Endometrial microvascular endothelial cells (primary cell): ENCODE results near the gene TUBA1A. TPM values are rescaled to one million over a fixed set of nuclear protein-coding genes. Genes with fewer than 3 reads are reported as not detected.
"Not testable (repeated sequence)": the region's sequence is repeated elsewhere in the genome, so short reads cannot be mapped to it uniquely, and the experiment has no call there.

Experiments
- in situ Hi-C: cut with HindIII; loops from 2 replicates; pipeline ENCODE4 v1.10.0; 2017; ENCODE audit warnings: low sequenced_read_pairs, low pct_unique_long_range_greater_than_20kb; ENCODE audit errors: inconsistent ontology term
- total RNA-seq: library from RNA; depleted of rRNA; stranded (reverse); fragments of >200 nt; gene quantifications from one replicate; pipeline ENCODE4 v1.2.3, GENCODE V29; 2015; ENCODE audit errors: inconsistent ontology term

Gene TUBA1A
- 848 TPM for total RNA-seq

- in situ Hi-C loops: no loop called here
Measured at GRCh38 chr12:49188916-49189367, at the start of gene TUBA1A. Gene TUBA1A (minus strand): TSS chr12:49189080. CDS start chr12:49188979, 101 bp downstream.

DNA sequence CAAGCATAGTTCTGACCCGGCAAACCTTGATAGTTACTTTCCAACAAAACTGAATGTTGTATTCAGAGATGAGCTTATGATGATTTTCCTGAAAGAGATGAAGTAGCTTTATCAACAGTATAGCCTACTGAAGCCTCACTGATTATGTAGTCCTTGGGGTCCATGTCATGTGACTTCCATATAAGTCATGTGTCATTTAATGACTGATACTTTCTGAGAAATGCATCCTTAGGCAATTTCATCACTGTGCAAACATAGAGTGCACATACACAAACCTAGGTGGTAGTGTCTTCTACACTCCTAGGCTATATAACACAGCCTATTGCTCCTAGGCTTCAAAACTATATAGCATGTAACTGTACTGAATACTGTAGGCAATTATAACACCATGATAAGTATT lies 47.5 kb upstream of the TUBA1A start:
- in situ Hi-C loops: no loop called here

GRCh38 chr12:49233842-49234526 lies 45.1 kb upstream of the TUBA1A start:
- in situ Hi-C loops: no loop called here

DNA sequence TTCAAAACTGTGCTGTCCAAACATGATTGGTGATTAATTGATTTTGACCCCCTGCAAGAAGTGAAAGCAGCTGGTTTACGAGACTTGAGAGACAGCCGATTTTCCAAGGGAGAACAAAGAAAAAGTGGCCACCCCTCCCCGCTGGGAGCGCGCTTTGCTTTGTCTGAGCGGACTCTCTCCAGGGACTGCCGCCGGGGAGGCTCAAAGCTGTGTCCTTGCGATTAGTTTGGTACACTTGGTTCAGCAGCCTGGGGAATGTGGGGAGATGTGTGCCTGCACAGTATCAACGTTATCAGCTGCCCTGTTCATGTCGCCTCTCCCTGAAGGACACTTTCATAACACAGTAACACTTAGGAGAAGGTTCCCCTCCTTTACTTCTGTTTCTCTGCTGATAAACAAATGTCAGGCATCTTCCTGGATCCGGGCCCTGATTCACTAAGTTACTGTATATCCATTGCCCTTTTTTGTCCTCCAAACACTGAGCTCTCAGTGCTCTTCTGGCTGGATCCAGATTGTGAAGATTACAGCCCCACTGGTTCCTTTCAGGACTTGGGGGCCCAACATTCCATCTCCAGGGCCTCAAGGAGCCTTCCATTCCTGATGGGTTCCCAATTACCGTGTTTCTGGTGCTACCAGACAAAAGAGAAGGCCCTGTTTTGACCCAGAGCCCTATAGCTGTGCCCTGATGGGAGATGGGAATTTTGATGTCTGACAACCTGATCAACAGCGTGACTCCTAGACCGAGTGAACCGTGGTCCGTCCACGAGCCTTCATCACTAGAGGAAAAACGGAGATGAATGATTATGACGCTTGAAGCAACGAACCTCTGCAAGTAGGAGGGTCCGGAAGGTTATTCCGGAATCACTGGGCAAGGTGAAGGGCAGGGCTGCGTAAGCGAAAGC lies 44.3 kb upstream of the TUBA1A start:
- in situ Hi-C loops: no loop called here

- in situ Hi-C loops: no loop called here
Measured at GRCh38 chr12:49231878-49232655, 43.2 kb upstream of the TUBA1A start.

DNA sequence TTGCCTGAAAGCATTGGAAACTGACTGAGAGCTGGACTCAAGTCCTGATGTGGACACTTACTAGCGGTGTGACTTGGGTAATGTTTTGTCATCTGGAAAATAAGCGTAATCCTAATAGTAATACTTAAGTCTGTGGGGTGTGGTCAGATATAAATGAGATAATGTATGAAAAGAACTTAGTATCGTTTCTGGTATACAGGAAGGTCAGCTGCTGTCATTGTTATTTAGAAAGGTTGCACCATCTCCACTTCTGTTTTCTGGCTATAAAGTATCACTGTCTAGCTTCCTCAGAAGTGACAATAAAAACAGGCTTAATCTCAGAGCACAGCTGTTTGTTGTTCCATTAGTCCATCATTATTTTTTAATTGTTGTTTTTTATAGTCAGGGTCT lies 41.9 kb upstream of the TUBA1A start:
- in situ Hi-C loops: no loop called here

DNA sequence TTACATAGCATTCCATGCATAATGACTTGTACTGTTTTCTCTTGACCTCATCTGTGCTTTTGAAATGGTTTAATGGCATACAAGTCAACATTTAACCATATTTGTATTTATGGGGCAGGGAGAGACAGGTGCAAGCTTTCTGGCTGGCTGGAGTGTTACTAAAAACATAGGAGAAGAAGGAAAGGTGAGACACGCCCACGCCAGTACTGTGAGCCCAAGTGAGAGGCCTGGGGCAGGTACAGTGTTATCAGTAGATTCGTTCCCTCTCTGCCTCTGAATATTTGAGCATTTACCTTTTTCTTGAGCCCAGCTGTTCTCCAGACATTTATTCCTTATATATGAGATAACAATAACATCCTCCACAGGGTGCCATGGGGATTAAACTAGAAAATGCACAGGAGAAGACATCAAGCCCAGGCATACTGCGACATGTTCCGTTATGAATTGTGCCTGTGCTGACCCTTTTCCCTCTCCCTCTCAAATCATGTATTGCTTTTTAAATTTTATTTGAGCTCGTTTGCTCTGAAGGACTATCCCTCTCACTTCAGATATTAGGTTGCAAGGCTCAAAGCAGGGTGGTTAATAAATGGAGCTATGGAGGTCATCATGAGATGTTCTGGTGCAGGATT lies 41.4 kb upstream of the TUBA1A start:
- in situ Hi-C loops: no loop called here

GRCh38 chr12:49228653-49229052 lies 39.8 kb upstream of the TUBA1A start:
- in situ Hi-C loops: no loop called here

GRCh38 chr12:49227713-49228112 lies 38.8 kb upstream of the TUBA1A start:
- in situ Hi-C loops: no loop called here

- in situ Hi-C loops: no loop called here
Measured at GRCh38 chr12:49225576-49226166, 36.8 kb upstream of the TUBA1A start.

DNA sequence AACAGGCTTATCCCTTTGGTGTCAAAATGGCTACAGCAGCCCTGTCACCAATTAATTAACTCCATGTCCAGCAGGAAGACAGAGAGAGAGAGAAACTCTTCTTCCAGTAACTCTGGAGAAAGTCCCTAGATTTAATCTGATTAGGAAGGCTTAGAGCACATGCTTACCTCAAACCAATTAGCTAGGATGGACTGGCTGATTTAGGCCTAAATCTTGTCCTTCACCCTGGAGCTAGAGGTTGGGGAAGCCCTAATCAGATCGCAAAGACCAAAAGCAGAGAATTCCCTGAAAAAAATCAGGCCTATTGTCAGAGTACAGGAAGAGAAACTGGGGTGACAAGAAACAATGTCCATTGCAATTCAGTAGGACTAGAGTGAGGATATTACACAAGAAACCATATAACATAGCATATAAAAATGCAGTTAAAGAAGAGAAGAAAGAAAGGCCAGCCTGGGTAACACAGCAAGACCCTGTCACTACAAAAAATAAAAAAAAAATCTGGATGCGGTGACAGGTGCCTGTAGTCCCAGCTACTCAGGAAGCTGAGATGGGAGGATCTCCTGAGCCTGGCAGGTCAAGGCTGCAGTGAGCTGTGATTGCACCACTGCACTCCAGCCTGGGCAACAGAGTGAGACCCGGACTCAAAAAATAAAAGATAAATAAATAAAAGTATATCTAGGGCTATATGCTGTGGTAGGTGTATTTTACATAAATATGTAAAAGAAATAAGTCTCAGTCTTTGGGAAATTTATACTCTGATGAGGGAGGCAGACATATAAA lies 34.9 kb upstream of the TUBA1A start:
- in situ Hi-C loops: no loop called here

- in situ Hi-C loops: no loop called here
Measured at GRCh38 chr12:49223122-49223521, 34.2 kb upstream of the TUBA1A start.

DNA sequence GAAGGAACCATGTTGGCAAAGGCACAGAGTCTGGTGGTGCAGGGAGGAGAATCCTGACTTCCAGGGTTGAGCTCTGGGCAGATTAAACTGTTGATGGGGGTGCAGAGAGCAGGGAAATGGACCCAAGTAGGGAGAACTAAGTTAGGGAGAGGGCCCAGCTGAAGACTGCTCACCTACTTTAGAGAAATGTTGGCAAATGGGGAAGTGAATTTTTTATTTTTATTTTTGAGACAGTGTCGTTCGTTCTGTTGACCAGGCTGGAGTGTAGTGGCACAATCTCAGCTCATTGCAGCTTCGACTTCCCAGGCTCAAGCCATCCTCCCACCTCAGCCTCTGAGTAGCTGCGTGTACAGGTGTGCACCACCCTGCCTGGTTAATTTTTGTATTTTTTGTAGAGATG lies 32.1 kb upstream of the TUBA1A start:
- in situ Hi-C loops: no loop called here

DNA sequence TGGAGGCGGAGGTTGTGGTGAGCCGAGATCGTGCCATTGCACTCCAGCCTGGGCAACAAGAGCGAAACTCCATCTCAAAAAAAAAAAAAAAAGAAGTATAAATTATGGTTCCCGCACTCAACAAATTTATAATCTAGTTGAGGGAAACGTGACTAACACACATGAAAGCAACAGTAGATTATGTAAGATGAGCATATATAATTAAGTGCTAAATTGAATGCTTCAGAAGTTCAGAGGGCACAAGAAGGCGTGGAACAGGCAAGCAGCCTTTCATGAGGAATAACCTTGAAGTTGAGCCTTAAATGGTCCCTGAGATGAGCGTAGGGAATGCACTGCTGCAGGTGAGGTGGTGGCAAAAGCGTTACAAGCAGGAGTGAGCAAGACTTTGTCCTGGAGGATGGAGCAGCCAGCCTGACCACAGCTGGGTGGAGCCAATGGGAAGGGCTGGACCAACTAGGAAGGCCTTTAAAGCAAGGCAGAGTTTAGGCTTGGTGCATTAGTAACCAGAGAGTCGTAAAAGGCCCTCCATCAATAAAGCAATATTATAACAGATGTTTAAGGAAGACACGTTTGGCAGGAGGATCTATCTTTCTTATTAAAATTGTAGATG lies 30.6 kb upstream of the TUBA1A start:
- in situ Hi-C loops: no loop called here

- in situ Hi-C loops: no loop called here
Measured at GRCh38 chr12:49212572-49212971, 23.7 kb upstream of the TUBA1A start.

DNA sequence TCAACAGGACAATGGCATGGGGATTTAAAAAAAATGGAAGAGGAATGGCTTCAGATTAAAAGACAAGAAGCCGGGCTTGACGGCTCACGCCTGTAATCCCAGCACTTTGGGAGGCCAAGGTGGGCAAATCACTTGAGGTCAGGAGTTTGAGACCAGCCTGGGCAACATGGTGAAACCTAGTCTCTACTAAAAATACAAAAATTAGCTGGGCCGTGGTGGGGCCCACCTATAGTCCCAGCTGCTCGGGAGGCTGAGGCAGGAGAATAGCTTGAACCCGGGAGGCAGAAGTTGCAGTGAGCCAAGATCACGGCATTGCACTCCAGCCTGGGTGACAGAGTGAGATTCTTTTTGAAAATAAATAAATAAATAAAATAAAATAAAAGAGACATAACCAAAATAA lies 21.8 kb upstream of the TUBA1A start:
- in situ Hi-C loops: not testable (repeated sequence)

- in situ Hi-C loops: no loop called here
Measured at GRCh38 chr12:49208676-49209075, 19.8 kb upstream of the TUBA1A start.
